SK-N-SH treated with all-trans-retinoic acid at 6 μM for 48 hours (cell line): ENCODE measurements around the gene PPARG.

ENCODE experiments used
- ATAC-seq: fragments of 200-7000 bp; cut with Tn5 transposase; 3 replicates; pipeline ENCODE4 v1.9.1; 2020; ENCODE audit warnings: mild to moderate bottlenecking, moderate library complexity
- BACH2 ChIP-seq: fragments of 250-450 bp; sonication (Bioruptor Pico); IDR thresholded peaks from 2 replicates; pipeline ENCODE4 v1.9.0; 2021; ENCODE audit warnings: mild to moderate bottlenecking, borderline replicate concordance
- CREB5 ChIP-seq: fragments of 250-450 bp; sonication (Bioruptor Pico); IDR thresholded peaks from 2 replicates; pipeline ENCODE4 v1.5.1; 2020; ENCODE audit warnings: low read depth, mild to moderate bottlenecking, moderate library complexity
- CSDC2 ChIP-seq: fragments of 250-450 bp; sonication (Bioruptor Pico); IDR thresholded peaks from 2 replicates; pipeline ENCODE4 v1.5.0; 2020; ENCODE audit warnings: mild to moderate bottlenecking, moderate library complexity
- CSRNP3 ChIP-seq: fragments of 250-450 bp; sonication (Bioruptor Pico); IDR thresholded peaks from 2 replicates; pipeline ENCODE4 v1.5.1; 2021; ENCODE audit warnings: mild to moderate bottlenecking, moderate library complexity
- ESRRG ChIP-seq: fragments of 250-450 bp; sonication (Bioruptor Pico); IDR thresholded peaks from 2 replicates; pipeline ENCODE4 v1.6.1; 2021; ENCODE audit warnings: mild to moderate bottlenecking
- GLIS3 ChIP-seq: fragments of 250-450 bp; sonication (Bioruptor Pico); IDR thresholded peaks from 2 replicates; pipeline ENCODE4 v1.5.0; 2020; ENCODE audit warnings: mild to moderate bottlenecking, moderate library complexity
- ISL1 ChIP-seq: fragments of 250-450 bp; sonication (Bioruptor Pico); IDR thresholded peaks from 2 replicates; pipeline ENCODE4 v2.1.2; 2022; ENCODE audit warnings: mild to moderate bottlenecking, moderate library complexity
- OSR1 ChIP-seq: fragments of 250-450 bp; sonication (Bioruptor Pico); IDR thresholded peaks from 2 replicates; pipeline ENCODE4 v1.8.0; 2022; ENCODE audit warnings: moderate library complexity, mild to moderate bottlenecking, inconsistent platforms
- PATZ1 ChIP-seq: fragments of 250-450 bp; sonication (Bioruptor Pico); IDR thresholded peaks from 2 replicates; pipeline ENCODE4 v1.8.0; 2020; ENCODE audit warnings: mild to moderate bottlenecking, moderate library complexity, borderline replicate concordance
- SNAI2 ChIP-seq: fragments of 250-450 bp; sonication (Bioruptor Pico); IDR thresholded peaks from 2 replicates; pipeline ENCODE4 v1.5.0; 2020; ENCODE audit warnings: mild to moderate bottlenecking, moderate library complexity
- TCF4 ChIP-seq: fragments of 250-450 bp; sonication (Bioruptor Pico); IDR thresholded peaks from 2 replicates; pipeline ENCODE4 v1.8.0; 2021; ENCODE audit warnings: mild to moderate bottlenecking, moderate library complexity, borderline replicate concordance
- TOX ChIP-seq: fragments of 250-450 bp; sonication (Bioruptor Pico); IDR thresholded peaks from 2 replicates; pipeline ENCODE4 v1.8.0; 2021; ENCODE audit warnings: mild to moderate bottlenecking, moderate library complexity, borderline replicate concordance
- TSHZ2 ChIP-seq: fragments of 250-450 bp; sonication (Bioruptor Pico); IDR thresholded peaks from 2 replicates; pipeline ENCODE4 v1.5.0; 2020; ENCODE audit warnings: mild to moderate bottlenecking, moderate library complexity
- ZC3H10 ChIP-seq: fragments of 250-450 bp; sonication (Bioruptor Pico); IDR thresholded peaks from 2 replicates; pipeline ENCODE4 v1.5.1; 2021; ENCODE audit warnings: mild to moderate bottlenecking, moderate library complexity
- ZFP30 ChIP-seq: fragments of 450-650 bp; formaldehyde crosslinking; IDR thresholded peaks from 2 replicates; pipeline ENCODE4 v1.5.0; 2022; ENCODE audit warnings: mild to moderate bottlenecking, moderate library complexity
- ZNF565 ChIP-seq: fragments of 450-650 bp; formaldehyde crosslinking; conservative IDR thresholded peaks from 2 replicates; pipeline ENCODE4 v1.5.0; 2020; ENCODE audit warnings: low read depth, mild to moderate bottlenecking, moderate library complexity
- ZNF70 ChIP-seq: fragments of 450-650 bp; formaldehyde crosslinking; IDR thresholded peaks from 2 replicates; pipeline ENCODE4 v1.5.0; 2020; ENCODE audit warnings: mild to moderate bottlenecking, moderate library complexity
- ZNF8 ChIP-seq: fragments of 450-650 bp; formaldehyde crosslinking; IDR thresholded peaks from 2 replicates; pipeline ENCODE4 v1.5.0; 2020; ENCODE audit warnings: mild to moderate bottlenecking, moderate library complexity

The PPARG gene

GRCh38 chr3:12278566-12278965, 10.3 kb upstream of the PPARG start:
- TF ChIP-seq GLIS3 (no peak), OSR1 (CRISPR knock-in tag) (no peak), BACH2 (CRISPR knock-in tag) (no peak), ZC3H10 (no peak), CSRNP3 (CRISPR knock-in tag) (no peak), ESRRG (CRISPR knock-in tag) (no peak), ZFP30 (CRISPR knock-in tag) (no peak), CSDC2 (CRISPR knock-in tag) (no peak), TCF4 (CRISPR knock-in tag) (no peak), PATZ1 (no peak), CREB5 (CRISPR knock-in tag) (no peak), TSHZ2 (CRISPR knock-in tag) (no peak), ISL1 (no peak), ZNF70 (no peak), ZNF565 (CRISPR knock-in tag) (no peak), SNAI2 (CRISPR knock-in tag) (no peak)
- no peak for ATAC-seq

- no peak for ATAC-seq
- TF ChIP-seq ZC3H10 (no peak), CREB5 (CRISPR knock-in tag) (no peak)
- TF ChIP-seq, all 23 proteins: peak for 0
Measured at GRCh38 chr3:12279591-12280326, 9.1 kb upstream of the PPARG start.

GRCh38 chr3:12280357-12280806, 8.5 kb upstream of the PPARG start:
- ATAC-seq, result no peak
- TF ChIP-seq TOX (no peak), ZNF8 (CRISPR knock-in tag) (no peak)

GRCh38 chr3:12284591-12284990, 4.3 kb upstream of the PPARG start:
- no peak for ATAC-seq
- TF ChIP-seq TOX (no peak), TSHZ2 (CRISPR knock-in tag) (no peak), GLIS3 (no peak)
